H9 (cell line): ENCODE measurements around the gene CCNF. TPM values are rescaled to one million over a fixed set of nuclear protein-coding genes. Genes with fewer than 3 reads are reported as not detected.

Experiments
- DNase-seq: peaks from one replicate; pipeline ENCODE4 v3.0.0-alpha.2; 2017
- H2AFZ ChIP-seq: one replicate; pipeline ENCODE4 v1.6.1; 2013; ENCODE audit warnings: mild to moderate bottlenecking, low read length, control low read depth, moderate library complexity
- H2AK5ac ChIP-seq: 2 replicates; pipeline ENCODE4 v1.6.1; 2013; ENCODE audit warnings: low read length, control low read depth, mixed read lengths; ENCODE audit not compliant: insufficient read length
- H2BK120ac ChIP-seq: one replicate; pipeline ENCODE4 v1.6.1; 2013; ENCODE audit warnings: low read depth, mild to moderate bottlenecking, low read length, control low read depth, inconsistent platforms; ENCODE audit not compliant: poor library complexity, severe bottlenecking
- H2BK12ac ChIP-seq: 2 replicates; pipeline ENCODE4 v1.6.1; 2013; ENCODE audit warnings: low read length, control low read depth, mixed read lengths, low read depth; ENCODE audit not compliant: insufficient read length
- H2BK15ac ChIP-seq: 2 replicates; pipeline ENCODE4 v1.6.1; 2013; ENCODE audit warnings: low read depth, low read length, control low read depth
- H2BK20ac ChIP-seq: one replicate; pipeline ENCODE4 v1.6.1; 2013; ENCODE audit warnings: low read depth, mild to moderate bottlenecking, low read length, control low read depth, inconsistent platforms; ENCODE audit not compliant: poor library complexity, severe bottlenecking
- H2BK5ac ChIP-seq: 2 replicates; pipeline ENCODE4 v1.6.1; 2013; ENCODE audit warnings: low read length, control low read depth, mixed read lengths; ENCODE audit not compliant: insufficient read length
- H3K14ac ChIP-seq: 2 replicates; pipeline ENCODE4 v1.6.1; 2013; ENCODE audit warnings: low read length, control low read depth; ENCODE audit not compliant: insufficient read depth
- H3K18ac ChIP-seq: 2 replicates; pipeline ENCODE4 v1.6.1; 2013; ENCODE audit warnings: low read depth, mild to moderate bottlenecking, mixed read lengths, low read length, control low read depth; ENCODE audit not compliant: insufficient read length
- H3K23ac ChIP-seq: 2 replicates; pipeline ENCODE4 v1.6.1; 2013; ENCODE audit warnings: low read length, control low read depth, mixed read lengths, low read depth; ENCODE audit not compliant: insufficient read length
- H3K23me2 ChIP-seq: 2 replicates; pipeline ENCODE4 v1.6.1; 2013; ENCODE audit warnings: low read depth, mild to moderate bottlenecking, mixed read lengths, low read length, control low read depth; ENCODE audit not compliant: insufficient read length, poor library complexity, severe bottlenecking
- H3K27ac ChIP-seq: 2 replicates; pipeline ENCODE4 v1.5.1; 2013; ENCODE audit warnings: low read length, control low read depth, mixed read lengths, low read depth; ENCODE audit not compliant: insufficient read length
- H3K27me3 ChIP-seq: 2 replicates; pipeline ENCODE4 v1.6.1; 2013; ENCODE audit warnings: low read length, control low read depth, inconsistent platforms; ENCODE audit not compliant: insufficient read depth
- H3K4ac ChIP-seq: 2 replicates; pipeline ENCODE4 v1.6.1; 2013; ENCODE audit warnings: low read depth, mild to moderate bottlenecking, control low read depth, inconsistent platforms, low read length, moderate library complexity
- H3K4me1 ChIP-seq: 2 replicates; pipeline ENCODE4 v1.6.1; 2013; ENCODE audit warnings: low read length, control low read depth, inconsistent platforms; ENCODE audit not compliant: insufficient read depth
- H3K4me2 ChIP-seq: 2 replicates; pipeline ENCODE4 v1.6.1; 2013; ENCODE audit warnings: low read length, control low read depth, mixed read lengths; ENCODE audit not compliant: insufficient read length, insufficient read depth
- H3K56ac ChIP-seq: 2 replicates; pipeline ENCODE4 v1.6.1; 2013; ENCODE audit warnings: low read depth, mild to moderate bottlenecking, mixed read lengths, low read length, control low read depth; ENCODE audit not compliant: insufficient read length
- H3K79me1 ChIP-seq: 2 replicates; pipeline ENCODE4 v1.6.1; 2013; ENCODE audit warnings: low read depth, mild to moderate bottlenecking, moderate library complexity, low read length, control low read depth, inconsistent platforms; ENCODE audit not compliant: insufficient read depth, poor library complexity, severe bottlenecking
- H3K79me2 ChIP-seq: 2 replicates; pipeline ENCODE4 v1.6.1; 2013; ENCODE audit warnings: low read length, control low read depth, inconsistent platforms; ENCODE audit not compliant: insufficient read depth
- H3K9ac ChIP-seq: 2 replicates; pipeline ENCODE4 v1.6.1; 2013; ENCODE audit warnings: low read length, control low read depth, mixed read lengths; ENCODE audit not compliant: insufficient read length; ENCODE audit errors: extremely low read depth
- H3K9me3 ChIP-seq: one replicate; pipeline ENCODE4 v1.6.1; 2013; ENCODE audit warnings: low read depth, low read length, inconsistent platforms; ENCODE audit not compliant: control insufficient read depth
- H3T11ph ChIP-seq: one replicate; pipeline ENCODE4 v1.6.1; 2013; ENCODE audit warnings: mild to moderate bottlenecking, low read length, control low read depth, inconsistent platforms
- H4K20me1 ChIP-seq: one replicate; pipeline ENCODE4 v1.6.1; 2013; ENCODE audit not compliant: control insufficient read depth, insufficient read length, insufficient read depth
- H4K5ac ChIP-seq: 2 replicates; pipeline ENCODE4 v1.6.1; 2013; ENCODE audit warnings: low read depth, mild to moderate bottlenecking, mixed read lengths, low read length, control low read depth; ENCODE audit not compliant: insufficient read length
- H4K8ac ChIP-seq: replicated peaks from 2 replicates; pipeline ENCODE4 v1.6.1; 2013; ENCODE audit warnings: low read length, control low read depth, mixed read lengths, low read depth; ENCODE audit not compliant: insufficient read length
- H4K91ac ChIP-seq: 2 replicates; pipeline ENCODE4 v1.6.1; 2013; ENCODE audit warnings: low read depth, mild to moderate bottlenecking, moderate library complexity, mixed read lengths, low read length, control low read depth; ENCODE audit not compliant: insufficient read length
- H3K27ac Mint-ChIP-seq, 3 experiments: 2 replicates in 2 of 3; 3 replicates in 1 of 3; pipeline ENCODE4 v1.8.0; 2020 to 2021; ENCODE audit warnings: mixed read lengths in 3 of 3, mild to moderate bottlenecking in 1 of 3, moderate library complexity in 1 of 3
- H3K27me3 Mint-ChIP-seq: 2 replicates; pipeline ENCODE4 v1.8.0; 2021; ENCODE audit warnings: low read depth, mild to moderate bottlenecking, moderate library complexity, mixed read lengths
- H3K36me3 Mint-ChIP-seq, 3 experiments: 2 replicates in 2 of 3; 3 replicates in 1 of 3; pipeline ENCODE4 v1.8.0; 2020 to 2021; ENCODE audit warnings: low read depth in 3 of 3, mixed read lengths in 3 of 3; ENCODE audit not compliant: insufficient read depth in 1 of 3
- H3K4me1 Mint-ChIP-seq, 2 experiments: 2 replicates each; pipeline ENCODE4 v1.8.0; 2020; ENCODE audit warnings: mixed read lengths in 2 of 2
- H3K4me3 Mint-ChIP-seq, 2 experiments: 2 replicates in 1 of 2; 3 replicates in 1 of 2; pipeline ENCODE4 v1.8.0; 2020 to 2021; ENCODE audit warnings: mild to moderate bottlenecking in 2 of 2, mixed read lengths in 2 of 2, moderate library complexity in 1 of 2
- H3K9me3 Mint-ChIP-seq, 2 experiments: 2 replicates in 1 of 2; 3 replicates in 1 of 2; pipeline ENCODE4 v1.8.0; 2020; ENCODE audit warnings: mild to moderate bottlenecking in 2 of 2, mixed read lengths in 2 of 2, moderate library complexity in 1 of 2
- CTCF ChIP-seq: fragments of 200-600 bp; sonication (generic); conservative IDR thresholded peaks from 3 replicates; pipeline ENCODE4 v1.8.0; 2021; ENCODE audit warnings: antibody characterized with exemption, mild to moderate bottlenecking
- WGBS: extraction: QIAGEN DNeasy Blood & Tissue Kit; methylation state at CpG from one replicate; pipeline ENCODE4 v1.1.7; 2013; ENCODE audit warnings: missing lambda C conversion rate, low lambda C conversion rate, mixed read lengths; ENCODE audit not compliant: insufficient read length; ENCODE audit errors: extremely low coverage; 5-methylcytosine and 5-hydroxymethylcytosine counted together
- total RNA-seq: library from RNA; stranded (reverse); gene quantifications from 2 replicates; pipeline ENCODE4 v1.2.1, GENCODE V29; 2021

Gene CCNF
- total RNA-seq, 1 experiment from 2014 or later, result 61.6 TPM

GRCh38 chr16:2485811-2486507 lies 56.7 kb downstream of the CCNF start:
- no peaks in the 10 kb centered on the region for H3K36me3 Mint-ChIP-seq
- no peak overlapping the region for H3K4me2 ChIP-seq
- H3K9me3 Mint-ChIP-seq, result no peaks in the 10 kb centered on the region
- H3K4me3 Mint-ChIP-seq, result no peak overlapping the region
- WGBS, result no CpG with 5 or more reads among the region's 33 CpGs
- no peak overlapping the region for H2BK15ac ChIP-seq
- no peaks in the 10 kb centered on the region for H3K23me2 ChIP-seq
- H4K8ac ChIP-seq, result no peak overlapping the region
- no peak overlapping the region for H2AK5ac ChIP-seq
- no peaks in the 10 kb centered on the region; the same call in 1 of the 2 replicates for H3K79me2 ChIP-seq
- no peak for TF ChIP-seq CTCF
- H3K18ac ChIP-seq, result no peak overlapping the region
- H4K5ac ChIP-seq, result no peak overlapping the region
- H2BK5ac ChIP-seq, result no peak overlapping the region
- no peaks in the 10 kb centered on the region for H3K27me3 ChIP-seq
- H4K20me1 ChIP-seq, result peaks cover 4% of the 10 kb centered on the region
- H2BK120ac ChIP-seq, result no peak overlapping the region
- no peaks in the 10 kb centered on the region for H3K27me3 Mint-ChIP-seq
- no peak overlapping the region for H2BK20ac ChIP-seq
- H3K56ac ChIP-seq, result no peak overlapping the region
- peaks cover 11 to 15% of the 10 kb centered on the region in 2 experiments for H3K4me1 Mint-ChIP-seq
- no peak overlapping the region for H3K27ac Mint-ChIP-seq
- no peak overlapping the region for H2BK12ac ChIP-seq
- no peak overlapping the region for H4K91ac ChIP-seq
- H3K23ac ChIP-seq, result no peak overlapping the region
- no peak overlapping the region for H3T11ph ChIP-seq
- H3K4ac ChIP-seq, result no peak overlapping the region
- H3K14ac ChIP-seq, result no peak overlapping the region
- DNase-seq, result no peak
- H3K9me3 ChIP-seq, result no peaks in the 10 kb centered on the region
- no peaks in the 10 kb centered on the region for H3K79me1 ChIP-seq
- H3K27ac ChIP-seq, result no peak overlapping the region
- H2AFZ ChIP-seq, result no peak overlapping the region
- H3K9ac ChIP-seq, result no peak overlapping the region
- H3K4me1 ChIP-seq, result no peaks in the 10 kb centered on the region
